ENCODE measurements around the gene SUSD5. TPM values are rescaled to one million over a fixed set of nuclear protein-coding genes. Genes with fewer than 3 reads are reported as not detected.

The SUSD5 gene
- total and polyA plus RNA-seq, 2 experiments from 2014 or later = 1.4 to 3.6 TPM

GRCh38 chr3:33167284-33167683 is 51.3 kb downstream of the SUSD5 start (continued):
- TF ChIP-seq POLR2AphosphoS5 (IDR thresholded peaks at IDR 0.05; ENCODE audit: low read depth) (no peak), REST (IDR thresholded peaks at IDR 0.05; ENCODE audit: unreplicated experiment) (no peak), ZNF114 (CRISPR knock-in tag; IDR thresholded peaks at IDR 0.05) (no peak), ZNF331 (CRISPR knock-in tag; IDR thresholded peaks at IDR 0.05; ENCODE audit: low read depth) (no peak), EZH2phosphoT487 (IDR thresholded peaks at IDR 0.05; ENCODE audit: unreplicated experiment) (no peak), ETS1 (IDR thresholded peaks at IDR 0.05) (no peak), NANOG (IDR thresholded peaks at IDR 0.05; ENCODE audit: borderline replicate concordance) (no peak), STAT1 (IDR thresholded peaks at IDR 0.05; ENCODE audit: unreplicated experiment) (no peak)

- ATAC-seq = no peak
- Mint-ChIP-seq H3K27ac (no peak overlapping the region), H3K36me3 (ENCODE audit: low read depth) (no peaks in the 10 kb centered on the region), H3K27me3 (ENCODE audit: insufficient read depth, low read depth, poor library complexity) (no peaks in the 10 kb centered on the region), H3K4me1 (no peaks in the 10 kb centered on the region), H3K9me3 (no peaks in the 10 kb centered on the region), H3K4me3 (no peak overlapping the region)
- Histone ChIP-seq H3F3A (replicated peaks; ENCODE audit: low read depth) (no peaks in the 10 kb centered on the region), H3K4me3 (no peak overlapping the region), H4K20me1 (replicated peaks; ENCODE audit: insufficient read depth) (no peaks in the 10 kb centered on the region), H3K79me2 (replicated peaks; ENCODE audit: insufficient read depth) (no peaks in the 10 kb centered on the region), H3K4me1 (ENCODE audit: insufficient read depth) (no peaks in the 10 kb centered on the region), H3K4me2 (no peak overlapping the region), H3K27me3 (ENCODE audit: insufficient read depth) (no peaks in the 10 kb centered on the region), H3K27ac (ENCODE audit: low read depth) (no peak overlapping the region), H2AFZ (no peak overlapping the region), H3K36me3 (ENCODE audit: insufficient read depth) (no peaks in the 10 kb centered on the region), H3K9me2 (ENCODE audit: insufficient read depth) (no peaks in the 10 kb centered on the region)
- no peak for DNase-seq (ENCODE audit: low spot score)
- no peak for TF ChIP-seq ZNF114 (CRISPR knock-in tag; IDR thresholded peaks at IDR 0.05)
- no peak for TF ChIP-seq CREB1 (CRISPR knock-in tag; IDR thresholded peaks at IDR 0.05; ENCODE audit: low read depth)
- TF ChIP-seq CTCF (conservative IDR thresholded peaks at IDR 0.05; ENCODE audit: low read depth in 2 of 2) = no peak
- no peak for TF ChIP-seq JUNB (IDR thresholded peaks at IDR 0.05; ENCODE audit: unreplicated experiment)
- TF ChIP-seq POLR2AphosphoS5 (IDR thresholded peaks at IDR 0.05; ENCODE audit: low read depth) = no peak
- no peak for TF ChIP-seq EZH2 (IDR thresholded peaks at IDR 0.05; ENCODE audit: low read depth, unreplicated experiment)
- no peak for TF ChIP-seq STAT1 (IDR thresholded peaks at IDR 0.05; ENCODE audit: unreplicated experiment)
- TF ChIP-seq ZNF462 (CRISPR knock-in tag; IDR thresholded peaks at IDR 0.05) = no peak
Measured at GRCh38 chr3:33166095-33166494, 52.5 kb downstream of the SUSD5 start.

Data from GM23338 (cell line).